KG1 (cell line): ENCODE measurements around the gene LIPE.

Experiments
- DNase-seq: peaks from one replicate; lab custom pipeline; 2025; lab: John Stamatoyannopoulos, UW

Gene LIPE

DNA sequence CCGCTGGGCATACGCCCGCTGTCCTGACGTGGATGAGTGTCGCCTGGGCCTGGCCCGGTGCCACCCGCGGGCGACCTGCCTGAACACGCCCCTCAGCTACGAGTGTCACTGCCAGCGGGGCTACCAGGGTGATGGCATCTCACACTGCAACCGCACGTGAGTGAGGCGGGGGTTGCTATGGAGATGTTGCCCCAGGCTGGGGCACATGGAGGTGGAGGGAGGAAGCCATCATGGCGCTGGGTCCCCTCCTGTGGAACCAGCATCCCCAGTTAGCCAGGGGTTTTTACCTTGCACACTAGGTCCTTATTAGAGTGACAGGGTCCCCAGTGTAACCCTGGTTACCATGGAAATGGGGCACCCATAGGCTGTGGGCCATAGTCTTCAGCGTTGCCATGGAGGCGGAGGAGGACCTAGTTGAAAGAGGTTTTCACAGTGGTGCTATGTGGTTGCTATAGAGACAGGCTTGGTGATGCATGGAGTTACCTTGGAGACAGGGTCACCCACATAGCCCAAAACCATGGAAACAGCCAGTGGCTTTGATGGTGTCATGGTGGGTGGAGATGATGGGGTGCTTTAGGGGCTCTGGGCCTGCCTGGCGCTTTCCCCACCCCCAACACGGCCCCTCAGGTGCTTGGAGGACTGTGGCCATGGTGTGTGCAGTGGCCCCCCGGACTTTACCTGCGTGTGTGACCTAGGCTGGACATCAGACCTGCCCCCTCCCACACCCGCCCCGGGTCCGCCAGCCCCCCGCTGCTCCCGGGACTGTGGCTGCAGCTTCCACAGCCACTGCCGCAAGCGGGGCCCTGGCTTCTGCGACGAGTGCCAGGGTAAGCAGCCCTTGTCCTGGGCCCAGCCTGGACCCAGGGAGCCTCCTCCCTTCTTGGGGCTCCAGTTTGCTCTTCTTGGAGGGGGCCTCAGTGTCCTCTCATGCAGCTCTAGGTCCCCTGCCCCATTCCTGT is 74.6 kb downstream of the LIPE start:
- DNase-seq: no peak
